ENCODE results near the gene ZNF205. TPM values are rescaled to one million over a fixed set of nuclear protein-coding genes. Genes with fewer than 3 reads are reported as not detected.

Gene ZNF205
- total and polyA plus RNA-seq, 10 of the 15 experiments (the other 5 are each of a cell fraction or from before 2014, with no cell fraction given) = 0.26 to 1.5 (median 0.78) TPM; not detected in 2

DNA sequence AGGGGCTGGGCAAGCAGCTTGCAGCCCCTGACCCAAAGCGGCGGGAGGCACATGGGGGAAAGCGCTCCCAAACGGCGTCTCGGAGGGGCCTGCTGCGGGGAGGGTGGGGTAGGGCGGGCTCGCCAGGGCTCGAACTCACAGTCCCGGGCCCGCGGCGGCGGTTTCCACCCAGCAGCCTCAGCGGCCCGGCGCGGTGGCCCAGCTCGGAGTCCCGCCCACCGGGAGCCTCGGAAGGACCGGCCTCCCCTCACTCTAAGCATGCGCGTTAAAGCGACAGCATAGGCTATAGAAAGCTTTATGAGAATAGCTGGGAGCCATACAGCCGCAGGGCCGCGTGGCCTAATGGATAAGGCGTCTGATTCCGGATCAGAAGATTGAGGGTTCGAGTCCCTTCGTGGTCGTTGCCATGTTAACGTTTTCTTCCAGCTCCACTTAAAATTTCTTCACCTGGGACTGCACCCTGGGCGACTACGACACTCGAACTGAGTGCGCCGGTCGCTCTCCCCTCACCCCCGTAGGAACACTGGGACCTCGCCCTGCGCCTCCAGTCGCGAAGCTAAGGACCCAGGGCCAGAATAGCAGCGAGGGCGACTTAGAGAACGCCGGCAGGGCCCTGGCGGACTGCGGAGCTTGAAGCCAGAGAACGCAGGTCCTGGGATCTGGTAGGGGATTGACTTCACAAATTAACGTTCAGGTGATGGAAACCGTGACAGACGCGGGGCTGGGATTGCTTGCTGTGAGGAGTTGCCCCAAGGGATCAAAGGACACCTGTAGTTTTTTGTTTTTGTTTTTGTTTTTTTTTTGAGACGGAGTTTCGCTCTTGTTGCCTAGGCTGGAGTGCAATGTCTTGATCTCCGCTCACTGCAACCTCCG lies 38.2 kb downstream of the ZNF205 start (continued):
- TF ChIP-seq RBBP5 (conservative IDR thresholded peaks at IDR 0.05) = no peak
- TF ChIP-seq HDAC6 (IDR thresholded peaks at IDR 0.05; ENCODE audit: unreplicated experiment) = no peak
- TF ChIP-seq, protein P1, sequence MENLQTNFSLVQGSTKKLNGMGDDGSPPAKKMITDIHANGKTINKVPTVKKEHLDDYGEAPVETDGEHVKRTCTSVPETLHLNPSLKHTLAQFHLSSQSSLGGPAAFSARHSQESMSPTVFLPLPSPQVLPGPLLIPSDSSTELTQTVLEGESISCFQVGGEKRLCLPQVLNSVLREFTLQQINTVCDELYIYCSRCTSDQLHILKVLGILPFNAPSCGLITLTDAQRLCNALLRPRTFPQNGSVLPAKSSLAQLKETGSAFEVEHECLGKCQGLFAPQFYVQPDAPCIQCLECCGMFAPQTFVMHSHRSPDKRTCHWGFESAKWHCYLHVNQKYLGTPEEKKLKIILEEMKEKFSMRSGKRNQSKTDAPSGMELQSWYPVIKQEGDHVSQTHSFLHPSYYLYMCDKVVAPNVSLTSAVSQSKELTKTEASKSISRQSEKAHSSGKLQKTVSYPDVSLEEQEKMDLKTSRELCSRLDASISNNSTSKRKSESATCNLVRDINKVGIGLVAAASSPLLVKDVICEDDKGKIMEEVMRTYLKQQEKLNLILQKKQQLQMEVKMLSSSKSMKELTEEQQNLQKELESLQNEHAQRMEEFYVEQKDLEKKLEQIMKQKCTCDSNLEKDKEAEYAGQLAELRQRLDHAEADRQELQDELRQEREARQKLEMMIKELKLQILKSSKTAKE (IDR thresholded peaks at IDR 0.05; ENCODE audit: low read depth, poor library complexity, severe bottlenecking) = peak; percentile 82
- no peak for TF ChIP-seq MYC (IDR thresholded peaks at IDR 0.05; ENCODE audit: insufficient read depth, insufficient read length, insufficient replicate concordance, low read length, severe bottlenecking)
- peak; percentile 51 to 72; a peak in 3 of 4 replicates for TF ChIP-seq IKZF2 (IDR thresholded peaks at IDR 0.05)
- no peak for TF ChIP-seq KAT2A (conservative IDR thresholded peaks at IDR 0.05; ENCODE audit: control insufficient read depth, low read depth, low read length)
- TF ChIP-seq, protein P2, sequence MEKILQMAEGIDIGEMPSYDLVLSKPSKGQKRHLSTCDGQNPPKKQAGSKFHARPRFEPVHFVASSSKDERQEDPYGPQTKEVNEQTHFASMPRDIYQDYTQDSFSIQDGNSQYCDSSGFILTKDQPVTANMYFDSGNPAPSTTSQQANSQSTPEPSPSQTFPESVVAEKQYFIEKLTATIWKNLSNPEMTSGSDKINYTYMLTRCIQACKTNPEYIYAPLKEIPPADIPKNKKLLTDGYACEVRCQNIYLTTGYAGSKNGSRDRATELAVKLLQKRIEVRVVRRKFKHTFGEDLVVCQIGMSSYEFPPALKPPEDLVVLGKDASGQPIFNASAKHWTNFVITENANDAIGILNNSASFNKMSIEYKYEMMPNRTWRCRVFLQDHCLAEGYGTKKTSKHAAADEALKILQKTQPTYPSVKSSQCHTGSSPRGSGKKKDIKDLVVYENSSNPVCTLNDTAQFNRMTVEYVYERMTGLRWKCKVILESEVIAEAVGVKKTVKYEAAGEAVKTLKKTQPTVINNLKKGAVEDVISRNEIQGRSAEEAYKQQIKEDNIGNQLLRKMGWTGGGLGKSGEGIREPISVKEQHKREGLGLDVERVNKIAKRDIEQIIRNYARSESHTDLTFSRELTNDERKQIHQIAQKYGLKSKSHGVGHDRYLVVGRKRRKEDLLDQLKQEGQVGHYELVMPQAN (conservative IDR thresholded peaks at IDR 0.05) = peak; percentile 40; the same call in 1 of the 2 replicates
- no peak; the same call in 1 of the 2 replicates for TF ChIP-seq ATF7 (IDR thresholded peaks at IDR 0.05; ENCODE audit: low read depth)
- TF ChIP-seq, protein P3, sequence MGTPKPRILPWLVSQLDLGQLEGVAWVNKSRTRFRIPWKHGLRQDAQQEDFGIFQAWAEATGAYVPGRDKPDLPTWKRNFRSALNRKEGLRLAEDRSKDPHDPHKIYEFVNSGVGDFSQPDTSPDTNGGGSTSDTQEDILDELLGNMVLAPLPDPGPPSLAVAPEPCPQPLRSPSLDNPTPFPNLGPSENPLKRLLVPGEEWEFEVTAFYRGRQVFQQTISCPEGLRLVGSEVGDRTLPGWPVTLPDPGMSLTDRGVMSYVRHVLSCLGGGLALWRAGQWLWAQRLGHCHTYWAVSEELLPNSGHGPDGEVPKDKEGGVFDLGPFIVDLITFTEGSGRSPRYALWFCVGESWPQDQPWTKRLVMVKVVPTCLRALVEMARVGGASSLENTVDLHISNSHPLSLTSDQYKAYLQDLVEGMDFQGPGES (IDR thresholded peaks at IDR 0.05) = no peak; the same call in 1 of the 2 replicates
- TF ChIP-seq, protein P4, sequence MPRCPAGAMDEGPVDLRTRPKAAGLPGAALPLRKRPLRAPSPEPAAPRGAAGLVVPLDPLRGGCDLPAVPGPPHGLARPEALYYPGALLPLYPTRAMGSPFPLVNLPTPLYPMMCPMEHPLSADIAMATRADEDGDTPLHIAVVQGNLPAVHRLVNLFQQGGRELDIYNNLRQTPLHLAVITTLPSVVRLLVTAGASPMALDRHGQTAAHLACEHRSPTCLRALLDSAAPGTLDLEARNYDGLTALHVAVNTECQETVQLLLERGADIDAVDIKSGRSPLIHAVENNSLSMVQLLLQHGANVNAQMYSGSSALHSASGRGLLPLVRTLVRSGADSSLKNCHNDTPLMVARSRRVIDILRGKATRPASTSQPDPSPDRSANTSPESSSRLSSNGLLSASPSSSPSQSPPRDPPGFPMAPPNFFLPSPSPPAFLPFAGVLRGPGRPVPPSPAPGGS (IDR thresholded peaks at IDR 0.05; ENCODE audit: borderline replicate concordance, insufficient read depth, low read depth, low read length, poor library complexity, severe bottlenecking) = no peak
- no peak for TF ChIP-seq SMAD5 (IDR thresholded peaks at IDR 0.05; ENCODE audit: low read depth)
- TF ChIP-seq CBFB (IDR thresholded peaks at IDR 0.05; ENCODE audit: low read depth) = peak; percentile 62; the same call in 1 of the 2 replicates
- TF ChIP-seq ZNF384 (IDR thresholded peaks at IDR 0.05; ENCODE audit: borderline replicate concordance, low read depth, low read length) = no peak
- no peak for TF ChIP-seq ASH2L (IDR thresholded peaks at IDR 0.05; ENCODE audit: borderline replicate concordance, low read depth)
- TF ChIP-seq SUZ12 (IDR thresholded peaks at IDR 0.05; ENCODE audit: unreplicated experiment) = no peak
- TF ChIP-seq TARDBP (IDR thresholded peaks at IDR 0.05; ENCODE audit: borderline replicate concordance) = peak; percentile 99
- TF ChIP-seq ZZZ3 (IDR thresholded peaks at IDR 0.05; ENCODE audit: control insufficient read depth, insufficient read length, low read depth) = no peak
- TF ChIP-seq CREB1 (IDR thresholded peaks at IDR 0.05; ENCODE audit: low read depth) = no peak; the same call in 1 of the 2 replicates
- TF ChIP-seq POLR2AphosphoS2 (IDR thresholded peaks at IDR 0.05; ENCODE audit: low read depth, low read length) = no peak

All from GM12878 (cell line).